DMS53 (cell line): ENCODE measurements around the gene OSGIN1.
A peak's percentile ranks its signal among the peaks of the same experiment; 100 is the strongest.

Experiments used
- DNase-seq: peaks from one replicate; lab custom pipeline; 2025; lab: John Stamatoyannopoulos, UW

OSGIN1 gene

DNA sequence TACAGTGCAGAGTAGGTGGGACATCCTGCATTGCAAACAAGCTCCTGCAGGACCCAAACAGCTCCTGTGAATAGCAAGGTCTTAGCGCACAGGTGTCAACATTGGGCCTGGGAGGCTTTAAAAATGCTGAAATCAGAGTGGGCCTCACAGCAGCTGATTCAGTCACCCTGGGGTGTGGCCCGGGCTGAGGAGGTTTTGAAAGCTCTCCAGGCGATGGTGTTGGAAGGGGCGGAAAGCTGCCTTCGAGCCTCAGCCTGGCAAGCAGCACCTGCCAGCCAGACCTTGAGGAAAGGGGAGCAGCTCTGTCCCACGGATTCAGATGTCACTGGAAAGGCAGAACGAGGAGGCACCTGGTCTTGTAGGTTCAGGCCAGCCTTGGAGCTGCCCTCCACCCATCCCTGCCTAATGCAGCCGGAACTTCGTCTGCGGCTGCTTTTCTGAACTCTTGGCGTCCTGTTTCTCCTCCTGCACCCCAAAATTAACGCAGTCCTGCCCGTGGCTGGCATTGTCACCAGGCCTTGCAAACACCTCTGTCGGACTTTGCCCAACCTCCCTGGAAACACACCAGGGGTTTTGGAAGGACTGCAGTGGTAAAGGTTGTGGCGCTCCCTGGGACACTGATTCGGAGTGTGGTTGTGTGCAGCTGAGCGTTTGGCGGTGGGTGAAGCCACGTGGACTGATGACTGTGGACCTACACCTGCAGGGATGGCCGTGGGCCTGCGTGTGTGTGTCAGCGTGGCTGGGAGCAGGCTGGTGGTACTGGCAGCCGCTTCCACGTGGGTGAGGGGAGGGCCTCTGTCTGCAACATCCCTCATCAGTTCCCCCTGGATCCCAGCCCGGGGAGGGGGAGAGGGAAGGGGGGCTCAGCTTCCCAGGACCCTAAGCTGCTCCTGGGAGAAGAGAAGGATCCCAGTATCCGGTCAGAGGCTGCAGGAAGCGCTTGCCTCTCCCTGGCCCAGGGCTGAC lies 18.4 kb downstream of the OSGIN1 start:
- peak; percentile 10 for DNase-seq

- DNase-seq = no peak
These were observed 19.4 kb downstream of the OSGIN1 start for GRCh38 chr16:83972256-83973008.

DNA sequence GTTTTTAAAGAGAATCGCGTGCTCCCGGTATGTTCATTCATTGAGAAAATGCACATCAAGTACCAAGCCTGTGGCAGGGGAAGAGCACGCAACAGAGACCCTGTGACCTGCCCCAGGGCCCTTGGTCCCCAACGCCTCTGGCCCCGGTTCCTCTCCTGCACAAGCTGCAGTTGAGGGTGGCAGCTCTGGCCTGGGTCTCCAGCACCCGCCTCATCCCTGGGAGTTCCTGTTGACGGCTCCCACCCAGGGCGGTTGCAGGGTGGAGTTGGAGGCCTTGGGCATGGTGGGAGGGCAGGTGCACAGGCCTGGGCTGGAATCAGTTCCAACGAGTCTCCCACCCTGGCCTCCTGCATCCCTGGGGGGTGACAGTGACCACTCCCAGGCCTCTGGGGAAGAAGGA lies 20.0 kb downstream of the OSGIN1 start:
- no peak for DNase-seq

DNA sequence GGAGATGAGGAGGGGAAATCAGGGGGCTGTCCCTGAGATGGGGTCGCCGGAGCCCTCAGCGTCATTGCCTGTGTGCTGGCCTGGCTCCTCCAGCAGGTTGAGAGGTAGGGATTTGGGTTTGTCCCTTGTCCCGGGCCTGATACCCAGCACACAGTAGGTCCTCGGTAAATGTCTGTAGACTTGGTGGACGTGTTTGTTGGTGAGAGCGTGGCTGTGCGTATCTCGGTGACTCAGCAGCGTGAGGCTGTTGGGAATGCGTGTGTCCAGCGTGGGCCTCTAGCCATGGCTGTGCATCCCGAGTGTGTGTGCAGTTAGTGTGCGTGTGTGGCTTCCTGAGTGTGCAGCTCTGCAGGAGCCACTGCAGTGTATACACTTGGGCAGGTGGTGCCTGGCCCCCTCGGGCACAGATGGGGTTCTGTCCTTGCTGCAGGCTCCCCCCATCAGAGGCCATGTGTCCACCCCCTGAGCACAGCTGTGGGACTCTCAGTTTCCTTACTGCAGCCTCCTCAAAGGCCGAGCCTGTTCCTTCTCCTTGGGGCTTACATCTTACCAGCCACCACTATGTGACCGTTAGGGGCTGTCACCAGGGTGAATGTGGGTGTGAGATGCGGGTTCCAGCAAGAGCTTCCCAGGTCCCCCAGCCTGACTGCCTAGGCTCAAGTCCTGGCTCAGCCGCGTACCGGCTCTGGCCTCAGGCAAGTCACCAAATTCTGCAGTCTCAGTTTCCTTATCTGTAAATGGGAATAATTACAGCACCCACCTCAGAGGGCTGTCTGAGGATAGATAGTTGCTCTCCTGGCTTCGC lies 20.7 kb downstream of the OSGIN1 start:
- DNase-seq = no peak

DNA sequence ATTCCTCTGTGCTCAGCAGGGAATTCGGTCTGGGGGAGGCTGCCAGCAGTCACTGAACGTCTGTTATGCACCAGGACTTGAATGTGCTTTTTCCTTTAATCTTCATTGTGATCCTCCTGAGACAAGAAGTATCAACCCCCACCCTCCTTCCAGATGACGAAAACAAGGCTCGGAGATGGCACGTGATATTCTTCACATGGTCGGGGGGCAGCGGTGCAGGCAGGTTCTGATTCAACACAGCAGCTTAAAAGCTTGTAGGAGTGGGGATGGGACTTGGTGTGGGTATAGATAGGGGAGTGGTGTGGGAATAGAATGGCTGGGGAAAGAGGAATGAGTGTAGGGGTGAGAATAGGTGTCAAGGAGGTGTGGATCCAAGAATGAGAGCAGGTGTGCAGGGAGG lies 21.4 kb downstream of the OSGIN1 start:
- no peak for DNase-seq

DNA sequence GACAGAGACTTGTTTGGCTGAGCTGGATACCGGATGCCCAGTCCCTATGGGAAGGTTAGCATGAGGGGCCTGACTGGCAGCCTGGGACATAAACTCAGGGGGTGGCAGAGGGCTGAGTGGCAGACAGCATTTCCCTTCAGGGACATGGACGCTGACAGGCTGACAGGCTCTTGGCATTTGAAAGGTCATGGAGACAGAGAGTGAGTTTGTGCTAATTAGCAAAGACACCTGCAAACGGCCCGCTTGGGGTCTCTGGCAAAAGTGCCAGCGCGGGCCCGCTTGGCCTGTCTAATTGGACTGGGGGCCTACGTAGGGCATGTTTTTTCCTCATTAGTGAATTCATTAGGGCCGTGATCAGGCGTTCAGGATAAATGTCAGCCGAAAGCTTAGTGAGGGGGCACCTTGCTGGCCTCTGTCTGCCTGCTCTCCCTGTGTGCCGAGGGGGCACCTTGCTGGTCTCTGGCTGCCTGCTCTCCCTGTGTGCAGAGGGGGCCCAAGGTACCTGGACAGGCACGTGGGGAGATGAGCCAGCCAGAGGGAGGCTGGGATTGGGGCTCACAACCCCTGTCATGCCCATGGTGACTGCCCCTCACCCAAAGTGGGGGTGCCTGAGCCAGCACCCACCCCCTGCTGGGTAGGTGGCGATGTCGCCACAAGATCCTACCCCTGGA lies 22.7 kb downstream of the OSGIN1 start:
- no peak for DNase-seq

DNA sequence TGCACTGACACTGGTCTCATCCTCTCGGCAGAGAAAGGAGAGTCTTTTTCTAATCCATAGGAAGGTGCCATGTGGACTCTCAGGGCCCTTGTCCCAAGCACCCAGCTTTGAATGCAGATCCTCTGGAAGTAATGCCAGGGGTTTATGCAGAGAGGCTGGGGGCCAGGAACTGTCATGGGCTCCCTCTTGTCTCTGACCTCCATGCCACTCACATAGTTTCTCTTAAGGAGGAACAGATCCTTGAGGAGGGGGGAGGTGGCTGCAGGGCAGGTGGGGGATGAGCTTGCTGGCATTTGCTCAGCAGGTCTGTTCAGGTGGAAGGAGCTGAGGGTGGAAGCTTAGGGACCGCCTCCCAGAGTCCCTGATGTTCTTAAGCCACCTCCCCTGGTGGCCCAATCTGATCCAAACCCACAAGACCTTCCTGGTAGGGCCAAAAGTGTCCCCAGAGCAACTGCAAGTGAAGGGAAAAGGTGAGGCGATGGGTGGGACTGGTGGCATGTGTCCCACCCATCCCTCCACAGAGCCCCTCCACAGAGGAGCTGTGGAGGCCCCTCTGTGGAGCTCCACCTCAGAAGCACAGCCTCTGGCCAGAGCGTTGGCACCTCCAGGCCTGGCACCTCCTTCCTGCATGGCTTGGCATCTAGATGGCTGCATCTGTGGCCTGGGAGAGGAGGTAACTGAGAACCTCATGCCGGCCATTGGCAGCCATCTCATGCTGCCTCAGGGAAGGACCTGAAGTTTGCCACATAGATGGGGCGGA lies 24.2 kb downstream of the OSGIN1 start:
- no peak for DNase-seq

DNA sequence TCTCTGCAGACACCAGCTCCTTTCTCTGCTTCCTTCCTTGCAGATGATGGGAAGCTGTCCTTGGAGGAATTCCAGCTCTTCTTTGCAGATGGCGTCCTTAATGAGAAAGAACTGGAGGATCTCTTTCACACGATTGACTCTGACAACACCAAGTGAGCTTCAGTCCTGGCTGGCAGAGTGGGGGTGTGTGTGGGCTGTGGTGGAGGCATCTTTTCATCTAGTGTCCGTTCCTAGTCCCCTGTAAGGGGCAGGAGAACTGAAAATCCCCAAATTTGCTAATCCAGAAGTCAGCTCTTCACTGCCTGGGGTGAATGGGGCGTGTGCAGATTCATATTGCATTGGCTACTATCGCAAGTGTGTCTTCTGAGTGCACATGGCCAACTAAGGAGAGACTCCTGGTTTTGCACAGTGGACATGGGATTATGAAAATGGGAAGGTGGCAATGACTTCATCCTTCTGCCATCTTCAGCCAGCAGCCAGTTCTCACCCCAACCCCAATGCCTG lies 25.4 kb downstream of the OSGIN1 start:
- DNase-seq = no peak

- DNase-seq = no peak
These were observed 26.4 kb downstream of the OSGIN1 start for GRCh38 chr16:83979441-83979840.

GRCh38 chr16:83980794-83981193 lies 27.8 kb downstream of the OSGIN1 start:
- no peak for DNase-seq

DNA sequence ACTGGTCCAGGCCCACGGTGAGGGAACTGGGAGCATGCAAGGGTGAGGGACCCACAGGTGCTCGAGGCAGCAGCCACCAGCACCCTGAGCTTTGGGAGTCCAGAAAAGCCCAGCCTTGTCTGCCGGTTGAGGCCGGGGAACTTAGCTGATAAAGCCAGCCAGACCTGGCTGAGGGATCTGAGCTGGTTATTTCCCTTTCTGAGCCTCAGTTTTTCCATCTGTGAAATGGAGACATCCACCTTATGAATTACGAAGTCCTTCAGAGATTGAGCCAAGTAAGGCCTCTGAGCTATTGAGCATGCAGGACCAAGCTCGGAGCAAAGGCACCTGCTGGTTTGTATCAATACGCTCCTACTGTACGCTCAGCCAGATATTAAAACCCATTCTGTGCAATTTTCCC lies 28.8 kb downstream of the OSGIN1 start:
- no peak for DNase-seq

- DNase-seq = no peak
These were observed 30.5 kb downstream of the OSGIN1 start for GRCh38 chr16:83983491-83983890.

- no peak for DNase-seq
These were observed 36.3 kb downstream of the OSGIN1 start for GRCh38 chr16:83989300-83989699.

- DNase-seq = no peak
These were observed 37.5 kb downstream of the OSGIN1 start for GRCh38 chr16:83990492-83990891.

GRCh38 chr16:83992624-83993023 lies 39.6 kb downstream of the OSGIN1 start:
- peak; percentile 5 for DNase-seq

- peak; percentile 25 for DNase-seq
These were observed 41.0 kb downstream of the OSGIN1 start for GRCh38 chr16:83994087-83994486.

GRCh38 chr16:83994703-83995102 lies 41.7 kb downstream of the OSGIN1 start:
- no peak for DNase-seq

GRCh38 chr16:83995754-83996153 lies 42.7 kb downstream of the OSGIN1 start:
- DNase-seq = peak; percentile 92

DNA sequence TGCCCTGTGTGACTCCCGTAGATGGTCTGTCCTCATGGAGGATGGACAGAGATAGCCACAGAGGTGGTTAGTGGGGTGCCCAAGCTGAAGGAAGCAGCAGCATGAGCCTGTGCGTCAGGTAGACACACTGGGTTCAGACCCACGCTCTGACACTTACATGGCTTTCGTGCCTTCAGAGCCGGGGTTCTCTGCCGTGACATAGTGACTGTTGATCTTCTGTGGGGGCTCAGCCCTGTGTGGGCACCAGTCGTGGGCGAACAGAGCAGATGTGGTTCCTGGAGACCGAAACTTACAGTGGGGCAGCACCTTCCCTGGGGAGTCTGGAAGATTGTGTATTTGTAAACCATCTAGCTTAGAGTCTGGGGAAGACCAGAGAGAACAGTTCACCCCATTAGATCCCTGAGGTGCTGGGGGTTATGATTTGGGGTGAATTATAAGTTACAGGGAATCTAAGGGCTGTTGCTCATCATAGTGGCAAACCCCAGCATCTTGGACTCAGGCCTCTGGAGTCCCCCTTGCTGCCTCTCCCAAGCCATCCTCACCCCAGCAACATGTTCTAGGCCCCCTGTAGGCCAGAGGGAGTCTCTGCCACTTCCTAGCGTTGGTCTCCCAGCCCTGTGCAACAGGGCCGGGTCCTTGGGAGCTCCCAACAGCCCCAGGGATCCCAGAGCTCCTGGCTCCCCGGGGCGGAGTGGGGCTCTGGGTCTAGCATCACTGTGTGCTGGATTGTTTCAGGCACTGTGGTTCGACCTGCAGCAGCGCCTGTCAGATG lies 43.6 kb downstream of the OSGIN1 start:
- DNase-seq = peak; percentile 44

- no peak for DNase-seq
These were observed 45.1 kb downstream of the OSGIN1 start for GRCh38 chr16:83998091-83998490.
